Ovary (tissue), 3 donors: ENCODE results near the gene RBM8A.

Experiments
- CTCF ChIP-seq, 3 donors: fragments of 450-650 bp in 2 of 3; fragments of 200-600 bp in 1 of 3; IDR thresholded peaks; one replicate each; pipeline versions ENCODE4 v1.5.1 to v1.8.0; 2016 to 2022; ENCODE audit warnings: antibody characterized with exemption in 3 of 3, mild to moderate bottlenecking in 1 of 3
- POLR2A ChIP-seq: fragments of 450-650 bp; IDR thresholded peaks from one replicate; pipeline ENCODE4 v1.6.1; 2017; ENCODE audit warnings: antibody characterized with exemption, mild to moderate bottlenecking, moderate library complexity
- donor health status: DM: no; HTN: no; CAD: no.

GRCh38 chr1:145916745-145917144 is 10.5 kb downstream of the RBM8A start:
- TF ChIP-seq POLR2A (no peak), CTCF (IDR thresholded peaks at IDR 0.05) (no peak)
